Measurements from ENCODE around the gene CHST15. TPM values are rescaled to one million over a fixed set of nuclear protein-coding genes. Genes with fewer than 3 reads are reported as not detected.

CHST15 gene
- polyA plus RNA-seq, 1 experiment: 6.2 TPM

DNA sequence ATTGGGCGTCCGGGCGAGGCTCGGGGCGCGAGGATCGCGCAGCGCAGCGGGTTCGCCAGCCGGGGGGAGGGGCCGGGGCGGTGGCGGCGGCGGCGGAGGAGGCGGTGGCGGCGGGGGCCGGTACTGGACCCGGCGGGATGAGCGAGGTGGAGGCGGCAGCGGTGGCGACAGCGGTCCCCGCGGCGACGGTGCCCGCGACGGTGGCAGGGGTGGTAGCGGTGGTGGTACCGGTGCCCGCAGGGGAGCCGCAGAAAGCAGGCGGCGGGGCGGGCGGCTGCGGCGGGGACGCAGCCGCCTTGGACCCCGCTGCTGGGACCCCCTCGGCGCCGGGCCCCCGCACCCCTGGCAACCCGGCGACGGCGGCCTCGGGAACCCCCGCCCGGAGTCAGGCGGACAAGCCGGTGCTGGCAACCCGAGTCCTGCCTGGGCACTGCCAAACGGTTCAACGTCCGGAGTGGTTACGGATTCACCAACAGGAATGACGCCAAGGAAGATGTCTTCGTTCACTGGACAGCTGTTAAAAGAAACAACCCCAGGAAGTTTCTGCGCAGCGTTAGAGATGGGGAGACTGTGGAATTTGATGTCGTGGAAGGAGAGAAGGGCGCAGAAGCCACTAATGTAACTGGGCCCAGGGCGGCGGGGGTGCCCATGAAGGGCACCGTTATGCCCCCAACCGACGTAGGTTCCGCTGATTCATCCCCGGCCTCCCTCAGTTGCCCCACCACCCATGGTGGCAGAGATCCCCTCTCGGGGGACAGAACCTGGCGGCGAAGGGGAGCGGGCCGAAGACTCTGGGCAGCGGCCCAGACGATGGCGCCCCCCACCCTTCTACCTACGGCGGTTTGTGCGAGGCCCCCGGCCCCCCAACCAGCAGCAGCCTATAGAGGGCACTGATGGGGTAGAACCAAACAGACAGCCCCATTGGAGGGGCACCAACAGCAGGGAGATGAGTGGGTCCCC lies 101.5 kb downstream of the CHST15 start:
- ChIA-PET POLR2A (interaction anchor here (0.6 kb wide), 1 partner anchor 409 kb away, joined by 7 read pairs; no protein-coding TSS in a partner anchor), CTCF (interaction anchor here (10.4 kb wide), 1 partner anchor 403 kb away, joined by 316 read pairs; no protein-coding TSS in a partner anchor)
- no peaks in the 10 kb centered on the region for H3K36me3 ChIP-seq (ENCODE audit: control insufficient read depth, insufficient read depth, low read length)
- H3K27me3 ChIP-seq (ENCODE audit: control insufficient read depth, insufficient read depth, low read length): peaks cover 11% of the 10 kb centered on the region
- no peak for DNase-seq (ENCODE audit: low read depth)
- H3K4me3 ChIP-seq (ENCODE audit: low read depth, low read length): peak overlapping the region; percentile 6; the same call in 1 of the 2 replicates
- TF ChIP-seq, protein P1, sequence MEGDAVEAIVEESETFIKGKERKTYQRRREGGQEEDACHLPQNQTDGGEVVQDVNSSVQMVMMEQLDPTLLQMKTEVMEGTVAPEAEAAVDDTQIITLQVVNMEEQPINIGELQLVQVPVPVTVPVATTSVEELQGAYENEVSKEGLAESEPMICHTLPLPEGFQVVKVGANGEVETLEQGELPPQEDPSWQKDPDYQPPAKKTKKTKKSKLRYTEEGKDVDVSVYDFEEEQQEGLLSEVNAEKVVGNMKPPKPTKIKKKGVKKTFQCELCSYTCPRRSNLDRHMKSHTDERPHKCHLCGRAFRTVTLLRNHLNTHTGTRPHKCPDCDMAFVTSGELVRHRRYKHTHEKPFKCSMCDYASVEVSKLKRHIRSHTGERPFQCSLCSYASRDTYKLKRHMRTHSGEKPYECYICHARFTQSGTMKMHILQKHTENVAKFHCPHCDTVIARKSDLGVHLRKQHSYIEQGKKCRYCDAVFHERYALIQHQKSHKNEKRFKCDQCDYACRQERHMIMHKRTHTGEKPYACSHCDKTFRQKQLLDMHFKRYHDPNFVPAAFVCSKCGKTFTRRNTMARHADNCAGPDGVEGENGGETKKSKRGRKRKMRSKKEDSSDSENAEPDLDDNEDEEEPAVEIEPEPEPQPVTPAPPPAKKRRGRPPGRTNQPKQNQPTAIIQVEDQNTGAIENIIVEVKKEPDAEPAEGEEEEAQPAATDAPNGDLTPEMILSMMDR (IDR thresholded peaks at IDR 0.05; ENCODE audit: insufficient read depth, low read depth, low read length): no peak

DNA sequence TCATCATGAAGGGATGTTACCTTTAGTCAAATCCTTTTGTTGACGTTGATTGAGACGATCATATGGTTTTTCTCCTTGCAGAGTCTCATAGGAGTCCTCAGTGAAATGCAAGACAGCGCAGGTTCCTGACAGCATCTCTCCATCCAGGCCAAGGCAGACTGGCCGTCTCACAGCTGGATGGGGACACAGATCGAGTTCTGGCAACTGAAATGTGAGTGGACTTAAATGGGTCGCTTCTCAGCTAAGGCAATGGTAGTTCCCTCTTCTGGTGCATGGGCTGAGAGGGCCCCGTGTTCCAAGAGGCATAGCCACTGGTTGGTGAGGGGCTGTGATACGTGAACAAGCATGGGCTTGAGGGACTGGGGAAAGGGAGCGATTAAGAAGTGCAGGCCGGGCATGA lies 102.5 kb downstream of the CHST15 start:
- no peak for DNase-seq (ENCODE audit: low read depth)
- POLR2A ChIA-PET: interaction anchor here (0.6 kb wide), 1 partner anchor 410 kb away, joined by 7 read pairs; no protein-coding TSS in a partner anchor
- H3K4me3 ChIP-seq (ENCODE audit: low read depth, low read length): no peak overlapping the region
- no peaks in the 10 kb centered on the region for H3K36me3 ChIP-seq (ENCODE audit: control insufficient read depth, insufficient read depth, low read length)
- CTCF ChIA-PET: interaction anchor here (0.8 to 10.4 kb wide), 2 partner anchors 404 to 428 kb away, joined by 3 to 316 read pairs; no protein-coding TSS in a partner anchor
- TF ChIP-seq, protein P1 (IDR thresholded peaks at IDR 0.05; ENCODE audit: insufficient read depth, low read depth, low read length): no peak
- peaks cover 11% of the 10 kb centered on the region for H3K27me3 ChIP-seq (ENCODE audit: control insufficient read depth, insufficient read depth, low read length)

DNA sequence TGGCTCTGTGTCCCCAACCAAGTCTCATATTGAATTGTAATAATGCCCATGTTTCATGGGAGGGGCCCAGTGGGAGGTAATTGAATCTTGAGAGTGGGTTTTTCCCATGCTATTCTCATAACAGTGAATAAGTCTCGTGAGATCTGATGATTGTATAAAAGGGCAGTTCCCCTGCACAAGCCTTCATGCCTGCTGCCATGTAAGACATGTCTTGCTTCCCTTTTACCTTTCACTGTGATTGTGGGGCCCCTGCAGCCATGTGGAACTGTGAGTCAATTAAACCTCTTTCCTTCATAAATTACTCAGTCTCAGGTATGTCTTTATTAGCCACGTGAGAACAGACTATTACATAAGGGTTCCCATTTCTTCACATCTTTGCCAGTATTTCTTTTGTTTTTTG lies 104.7 kb downstream of the CHST15 start:
- DNase-seq (ENCODE audit: low read depth): no peak
- ChIA-PET CTCF (no interaction called here), POLR2A (no interaction called here)
- Histone ChIP-seq H3K27me3 (ENCODE audit: control insufficient read depth, insufficient read depth, low read length) (peaks cover 11% of the 10 kb centered on the region), H3K4me3 (ENCODE audit: low read depth, low read length) (no peak overlapping the region), H3K36me3 (ENCODE audit: control insufficient read depth, insufficient read depth, low read length) (no peaks in the 10 kb centered on the region)
- TF ChIP-seq, protein P1 (IDR thresholded peaks at IDR 0.05; ENCODE audit: insufficient read depth, low read depth, low read length): no peak

DNA sequence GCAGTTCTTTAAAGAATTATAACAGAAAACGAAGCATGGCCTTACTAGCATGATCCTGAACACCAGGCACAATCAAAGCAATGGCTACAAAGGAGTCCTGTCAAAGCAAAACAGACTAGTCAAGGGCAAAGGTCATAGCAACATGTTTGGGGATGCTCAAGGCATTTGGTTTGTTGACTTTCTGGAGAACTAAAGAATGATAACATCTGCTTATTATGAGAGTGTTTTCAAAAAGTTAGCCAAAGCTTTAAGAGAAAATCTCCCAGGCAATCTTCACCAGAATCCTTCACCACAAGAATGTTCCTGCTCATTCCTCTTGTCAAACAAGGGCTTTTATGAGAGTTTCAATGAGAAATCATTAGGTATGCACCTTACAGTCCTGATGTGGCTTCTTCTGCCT lies 106.7 kb downstream of the CHST15 start:
- ChIA-PET CTCF (interaction anchor here (1.0 to 1.7 kb wide), 3 partner anchors 8 to 404 kb away, joined by 3 to 8 read pairs (median 6); no protein-coding TSS in a partner anchor), POLR2A (no interaction called here)
- peak; percentile 68 for DNase-seq (ENCODE audit: low read depth)
- no peaks in the 10 kb centered on the region for H3K36me3 ChIP-seq (ENCODE audit: control insufficient read depth, insufficient read depth, low read length)
- H3K27me3 ChIP-seq (ENCODE audit: control insufficient read depth, insufficient read depth, low read length): peaks cover 7% of the 10 kb centered on the region
- no peak overlapping the region for H3K4me3 ChIP-seq (ENCODE audit: low read depth, low read length)
- TF ChIP-seq, protein P1 (IDR thresholded peaks at IDR 0.05; ENCODE audit: insufficient read depth, low read depth, low read length): no peak

DNA sequence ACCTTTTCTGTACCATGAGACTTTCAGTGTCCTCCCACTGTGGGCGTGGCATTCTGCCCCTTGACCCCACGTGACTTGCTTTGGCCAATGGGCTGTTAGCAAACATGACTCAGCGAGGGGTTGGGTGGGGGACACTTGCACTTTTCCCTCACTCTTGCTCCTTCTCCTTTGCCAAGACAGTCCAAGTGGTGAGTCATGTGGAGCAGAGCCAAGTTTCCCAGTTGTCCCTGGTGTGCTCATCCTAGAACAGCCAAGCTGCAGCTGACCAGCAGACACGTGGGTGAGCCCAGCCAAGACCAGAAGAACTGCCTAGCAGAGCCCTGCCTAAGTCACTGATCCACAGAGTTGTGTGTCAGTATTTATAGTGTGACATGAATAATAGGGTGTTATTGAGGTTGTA lies 119.0 kb downstream of the CHST15 start:
- CTCF ChIA-PET: interaction anchor here (0.6 to 4.9 kb wide), 5 partner anchors 10 to 444 kb away, joined by 3 to 21 read pairs (median 3); no protein-coding TSS in a partner anchor

More for the DNA sequence above, 119.0 kb downstream of the CHST15 start:
- POLR2A ChIA-PET: no interaction called here
- Histone ChIP-seq H3K4me3 (ENCODE audit: low read depth, low read length) (no peak overlapping the region), H3K36me3 (ENCODE audit: control insufficient read depth, insufficient read depth, low read length) (no peaks in the 10 kb centered on the region), H3K27me3 (ENCODE audit: control insufficient read depth, insufficient read depth, low read length) (peaks cover 13% of the 10 kb centered on the region)
- no peak for DNase-seq (ENCODE audit: low read depth)
- TF ChIP-seq, protein P1 (IDR thresholded peaks at IDR 0.05; ENCODE audit: insufficient read depth, low read depth, low read length): no peak

Measured in BJ (cell line).